HEK293T (cell line): ENCODE data around the gene NPC1L1.

Experiments
- BHLHE40 ChIP-seq: fragments of 450-650 bp; IDR thresholded peaks from 2 replicates; pipeline ENCODE4 v1.6.1; 2016; ENCODE audit warnings: mild to moderate bottlenecking, moderate library complexity, borderline replicate concordance
- SP1 ChIP-seq: fragments of 450-650 bp; IDR thresholded peaks from 2 replicates; pipeline ENCODE4 v1.6.1; 2017
- SUZ12 ChIP-seq: fragments of 450-650 bp; IDR thresholded peaks from 2 replicates; pipeline ENCODE4 v1.6.1; 2016; ENCODE audit warnings: mild to moderate bottlenecking

DNA sequence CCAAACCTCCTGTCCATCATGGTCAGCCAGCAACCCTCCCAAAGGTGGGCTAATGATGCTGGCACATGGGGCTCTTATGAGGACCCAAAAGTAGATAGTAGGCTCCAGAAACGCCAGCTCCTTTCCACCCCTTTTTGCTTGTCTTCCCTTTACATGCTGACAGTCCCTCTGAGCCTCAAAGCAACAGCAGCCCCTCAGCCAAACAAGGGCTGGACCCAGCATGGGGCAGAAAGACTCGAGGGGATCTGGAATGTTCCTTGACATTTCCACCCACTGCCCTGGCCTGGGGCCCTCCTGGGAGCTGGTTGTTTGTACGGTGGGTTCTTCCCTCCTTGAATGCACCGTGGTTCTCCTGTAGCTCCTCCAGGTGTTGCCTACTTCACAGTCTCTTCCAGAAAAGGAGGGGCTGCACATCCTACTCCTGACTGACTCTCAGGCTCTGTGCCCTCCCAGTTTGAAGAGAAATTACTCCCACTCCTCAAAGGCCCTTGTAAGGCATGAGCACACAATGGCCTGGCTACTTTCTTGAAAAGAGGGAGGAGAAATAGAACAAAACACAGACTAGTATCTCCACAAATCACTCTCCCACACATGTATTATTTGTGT lies 29.2 kb downstream of the NPC1L1 start:
- TF ChIP-seq SUZ12 (no peak), BHLHE40 (no peak), SP1 (no peak)
